GM10266 (cell line): ENCODE results near the gene ARSB.
"Not testable (repeated sequence)": the region's sequence is repeated elsewhere in the genome, so short reads cannot be mapped to it uniquely, and the experiment has no call there.

ENCODE experiments used
- DNase-seq: peaks from one replicate; pipeline ENCODE4 v3.0.0; 2012; ENCODE audit errors: extremely low spot score
- CTCF ChIP-seq: IDR thresholded peaks from 2 replicates; pipeline ENCODE4 v1.5.1; 2012; ENCODE audit warnings: mild to moderate bottlenecking, low read depth; ENCODE audit not compliant: control insufficient read depth, insufficient read depth; ENCODE audit errors: missing control alignments

Gene ARSB

GRCh38 chr5:78765756-78766411 lies 219.2 kb downstream of the ARSB start:
- TF ChIP-seq CTCF: no peak
- no peak for DNase-seq

- TF ChIP-seq CTCF: no peak
These were observed 220.0 kb downstream of the ARSB start for GRCh38 chr5:78765116-78765515.

GRCh38 chr5:78763659-78764189 lies 221.4 kb downstream of the ARSB start:
- TF ChIP-seq CTCF: no peak
- DNase-seq: no peak

More at GRCh38 chr5:78765116-78765515, 220.0 kb downstream of the ARSB start:
- DNase-seq: no peak

- not testable (repeated sequence) for DNase-seq
These were observed 222.4 kb downstream of the ARSB start for GRCh38 chr5:78762743-78763142.

GRCh38 chr5:78761840-78762239 lies 223.3 kb downstream of the ARSB start:
- no peak for TF ChIP-seq CTCF

GRCh38 chr5:78760770-78761169 lies 224.3 kb downstream of the ARSB start:
- DNase-seq: no peak
- TF ChIP-seq CTCF: peak; percentile 35

More at GRCh38 chr5:78761840-78762239, 223.3 kb downstream of the ARSB start:
- DNase-seq: no peak

GRCh38 chr5:78760366-78760765 lies 224.7 kb downstream of the ARSB start:
- TF ChIP-seq CTCF: no peak
- no peak for DNase-seq
